SU-DHL-6 (cell line): ENCODE measurements around the gene MYLK3.

Source experiments
- H2AFZ ChIP-seq: fragments of 200-600 bp; sonication (generic); 2 replicates; pipeline ENCODE4 v1.6.1; 2014; ENCODE audit warnings: low read depth, mild to moderate bottlenecking, moderate library complexity, mixed read lengths, antibody characterized with exemption, low read length; ENCODE audit not compliant: severe bottlenecking
- H3F3A ChIP-seq: fragments of 200-600 bp; shearing (Covaris generic); 2 replicates; pipeline ENCODE4 v1.6.0; 2016; ENCODE audit warnings: antibody characterized with exemption, mild to moderate bottlenecking; ENCODE audit not compliant: insufficient read depth
- H3K27ac ChIP-seq: fragments of 200-600 bp; sonication (generic); 2 replicates; pipeline ENCODE4 v1.5.1; 2016; ENCODE audit warnings: low read depth, mild to moderate bottlenecking, low read length, moderate library complexity, mixed read lengths
- H3K27me3 ChIP-seq: fragments of 200-600 bp; sonication (generic), shearing (Covaris generic); 2 replicates; pipeline ENCODE4 v1.6.0; 2014; ENCODE audit warnings: mild to moderate bottlenecking, low read length
- H3K36me3 ChIP-seq: fragments of 200-600 bp; sonication (generic); 2 replicates; pipeline ENCODE4 v1.6.1; 2014; ENCODE audit warnings: mild to moderate bottlenecking, low read length, mixed read lengths
- H3K4me2 ChIP-seq: fragments of 300-600, 200-600 bp; shearing (Covaris generic), sonication (generic); 2 replicates; pipeline ENCODE4 v1.6.0; 2014; ENCODE audit warnings: low read length, low read depth, mild to moderate bottlenecking; ENCODE audit not compliant: poor library complexity, severe bottlenecking
- H3K4me3 ChIP-seq: fragments of 200-600 bp; sonication (generic); 2 replicates; pipeline ENCODE4 v1.5.1; 2014; ENCODE audit warnings: antibody characterized with exemption, low read length, mild to moderate bottlenecking, mixed read lengths; ENCODE audit not compliant: insufficient read depth, poor library complexity, severe bottlenecking
- H3K79me2 ChIP-seq: fragments of 200-600 bp; sonication (generic); 2 replicates; pipeline ENCODE4 v1.6.1; 2014; ENCODE audit warnings: mild to moderate bottlenecking, low read length, moderate library complexity; ENCODE audit not compliant: insufficient read depth
- H3K9ac ChIP-seq: fragments of 200-600 bp; sonication (generic); 2 replicates; pipeline ENCODE4 v1.7.0; 2014; ENCODE audit warnings: mild to moderate bottlenecking, low read length
- H3K9me2 ChIP-seq: fragments of 200-600 bp; sonication (generic); replicated peaks from 2 replicates; pipeline ENCODE4 v1.6.1; 2014; ENCODE audit warnings: low read length; ENCODE audit not compliant: insufficient read depth
- H3K9me3 ChIP-seq: fragments of 200-600 bp; sonication (generic); 2 replicates; pipeline ENCODE4 v1.6.1; 2014; ENCODE audit warnings: low read length, mixed read lengths; ENCODE audit not compliant: insufficient read depth
- H4K20me1 ChIP-seq: fragments of 200-600 bp; sonication (generic); 2 replicates; pipeline ENCODE4 v1.6.1; 2014; ENCODE audit warnings: low read depth, mild to moderate bottlenecking, antibody characterized with exemption, low read length, moderate library complexity, mixed read lengths
- EZH2phosphoT487 ChIP-seq: fragments of 200-600 bp; sonication (generic), shearing (Covaris generic); conservative IDR thresholded peaks from 2 replicates; pipeline ENCODE4 v1.6.1; 2018; ENCODE audit warnings: mild to moderate bottlenecking, antibody characterized with exemption, low read length, moderate library complexity, mixed read lengths
- TF ChIP-seq, protein P1 (sequence below): fragments of 200-600 bp; sonication (generic); IDR thresholded peaks from one replicate; pipeline ENCODE4 v1.5.1; 2017; ENCODE audit warnings: antibody characterized with exemption, mild to moderate bottlenecking, low read length, moderate library complexity; ENCODE audit not compliant: insufficient read depth, poor library complexity, severe bottlenecking

Gene MYLK3

DNA sequence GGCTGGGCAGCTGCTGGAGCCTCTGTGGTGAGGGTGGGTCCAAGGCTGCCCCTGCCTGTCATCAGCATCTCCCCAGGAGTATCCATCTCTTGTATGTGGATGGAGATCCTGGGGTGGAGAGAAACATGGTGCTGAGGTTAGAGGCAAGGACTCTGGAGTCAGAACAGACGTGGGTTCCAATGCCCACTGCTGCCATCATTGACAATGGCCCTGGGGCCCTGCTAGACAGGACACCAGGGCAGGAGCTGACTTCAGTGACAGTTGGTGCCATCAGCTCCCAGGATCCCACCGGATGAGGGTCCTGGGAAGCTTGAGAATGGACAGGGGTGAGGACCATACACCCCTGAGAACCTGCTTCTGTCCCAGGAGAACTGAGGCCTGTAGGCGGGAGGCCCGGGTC is 15.6 kb downstream of the MYLK3 start:
- Histone ChIP-seq H3K4me3 (no peak overlapping the region), H3K9ac (no peak overlapping the region), H2AFZ (no peak overlapping the region), H4K20me1 (no peaks in the 10 kb centered on the region), H3K27me3 (no peaks in the 10 kb centered on the region), H3K36me3 (no peaks in the 10 kb centered on the region), H3K9me2 (no peaks in the 10 kb centered on the region), H3K9me3 (no peaks in the 10 kb centered on the region), H3K4me2 (no peak overlapping the region), H3F3A (no peaks in the 10 kb centered on the region), H3K27ac (no peak overlapping the region), H3K79me2 (no peaks in the 10 kb centered on the region)
- TF ChIP-seq, protein P1, sequence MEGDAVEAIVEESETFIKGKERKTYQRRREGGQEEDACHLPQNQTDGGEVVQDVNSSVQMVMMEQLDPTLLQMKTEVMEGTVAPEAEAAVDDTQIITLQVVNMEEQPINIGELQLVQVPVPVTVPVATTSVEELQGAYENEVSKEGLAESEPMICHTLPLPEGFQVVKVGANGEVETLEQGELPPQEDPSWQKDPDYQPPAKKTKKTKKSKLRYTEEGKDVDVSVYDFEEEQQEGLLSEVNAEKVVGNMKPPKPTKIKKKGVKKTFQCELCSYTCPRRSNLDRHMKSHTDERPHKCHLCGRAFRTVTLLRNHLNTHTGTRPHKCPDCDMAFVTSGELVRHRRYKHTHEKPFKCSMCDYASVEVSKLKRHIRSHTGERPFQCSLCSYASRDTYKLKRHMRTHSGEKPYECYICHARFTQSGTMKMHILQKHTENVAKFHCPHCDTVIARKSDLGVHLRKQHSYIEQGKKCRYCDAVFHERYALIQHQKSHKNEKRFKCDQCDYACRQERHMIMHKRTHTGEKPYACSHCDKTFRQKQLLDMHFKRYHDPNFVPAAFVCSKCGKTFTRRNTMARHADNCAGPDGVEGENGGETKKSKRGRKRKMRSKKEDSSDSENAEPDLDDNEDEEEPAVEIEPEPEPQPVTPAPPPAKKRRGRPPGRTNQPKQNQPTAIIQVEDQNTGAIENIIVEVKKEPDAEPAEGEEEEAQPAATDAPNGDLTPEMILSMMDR, result no peak
- TF ChIP-seq EZH2phosphoT487, result no peak

DNA sequence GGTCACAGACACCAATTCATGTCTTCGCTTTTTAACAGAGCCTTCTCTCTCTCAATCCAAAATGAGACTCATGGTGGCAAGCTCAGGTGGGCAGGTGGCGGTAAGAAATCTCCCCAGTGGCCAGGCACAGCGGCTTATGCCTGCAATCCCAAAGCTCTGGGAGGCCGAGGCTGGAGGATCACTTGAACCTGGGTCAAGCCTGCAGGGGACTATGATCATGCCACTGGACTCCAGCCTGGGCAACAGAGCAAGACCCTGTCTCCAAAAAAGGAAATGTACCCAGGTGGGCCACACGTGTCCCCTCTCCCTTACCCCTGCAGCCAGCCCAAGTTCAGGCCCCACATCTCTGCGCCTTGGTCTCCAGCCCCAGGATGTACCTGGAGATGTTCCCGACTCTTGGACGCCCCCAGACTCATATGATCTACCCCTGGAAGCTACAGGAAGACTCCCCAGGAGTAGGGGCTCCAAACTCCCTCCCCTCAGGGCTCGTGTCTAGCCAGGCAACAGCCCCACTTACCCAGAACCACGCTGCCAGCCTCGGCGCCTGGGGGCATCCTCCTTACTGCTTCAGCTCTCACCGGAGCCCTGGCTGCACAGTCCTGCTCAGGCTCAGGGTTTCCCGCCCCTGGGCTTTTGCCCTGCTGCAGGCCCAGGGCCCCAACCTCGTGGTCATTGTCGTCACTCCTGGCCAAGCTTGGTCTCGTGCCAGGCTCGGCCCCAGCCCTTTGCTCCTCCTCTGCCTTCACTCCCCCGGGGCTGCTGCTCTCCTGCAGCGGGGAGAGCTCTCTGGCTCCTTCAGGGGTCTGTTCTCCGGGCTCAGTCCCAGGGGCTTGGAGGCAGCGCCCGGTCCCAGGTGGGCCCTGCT is 16.2 kb downstream of the MYLK3 start:
- Histone ChIP-seq H4K20me1 (no peaks in the 10 kb centered on the region), H3K4me3 (no peak overlapping the region), H3K9ac (no peak overlapping the region), H3K9me2 (no peaks in the 10 kb centered on the region), H3K27me3 (no peaks in the 10 kb centered on the region), H3F3A (no peaks in the 10 kb centered on the region), H3K4me2 (no peak overlapping the region), H3K9me3 (no peaks in the 10 kb centered on the region), H3K27ac (no peak overlapping the region), H2AFZ (no peak overlapping the region), H3K36me3 (no peaks in the 10 kb centered on the region), H3K79me2 (no peaks in the 10 kb centered on the region)
- TF ChIP-seq, protein P1, result no peak
- TF ChIP-seq EZH2phosphoT487, result no peak

DNA sequence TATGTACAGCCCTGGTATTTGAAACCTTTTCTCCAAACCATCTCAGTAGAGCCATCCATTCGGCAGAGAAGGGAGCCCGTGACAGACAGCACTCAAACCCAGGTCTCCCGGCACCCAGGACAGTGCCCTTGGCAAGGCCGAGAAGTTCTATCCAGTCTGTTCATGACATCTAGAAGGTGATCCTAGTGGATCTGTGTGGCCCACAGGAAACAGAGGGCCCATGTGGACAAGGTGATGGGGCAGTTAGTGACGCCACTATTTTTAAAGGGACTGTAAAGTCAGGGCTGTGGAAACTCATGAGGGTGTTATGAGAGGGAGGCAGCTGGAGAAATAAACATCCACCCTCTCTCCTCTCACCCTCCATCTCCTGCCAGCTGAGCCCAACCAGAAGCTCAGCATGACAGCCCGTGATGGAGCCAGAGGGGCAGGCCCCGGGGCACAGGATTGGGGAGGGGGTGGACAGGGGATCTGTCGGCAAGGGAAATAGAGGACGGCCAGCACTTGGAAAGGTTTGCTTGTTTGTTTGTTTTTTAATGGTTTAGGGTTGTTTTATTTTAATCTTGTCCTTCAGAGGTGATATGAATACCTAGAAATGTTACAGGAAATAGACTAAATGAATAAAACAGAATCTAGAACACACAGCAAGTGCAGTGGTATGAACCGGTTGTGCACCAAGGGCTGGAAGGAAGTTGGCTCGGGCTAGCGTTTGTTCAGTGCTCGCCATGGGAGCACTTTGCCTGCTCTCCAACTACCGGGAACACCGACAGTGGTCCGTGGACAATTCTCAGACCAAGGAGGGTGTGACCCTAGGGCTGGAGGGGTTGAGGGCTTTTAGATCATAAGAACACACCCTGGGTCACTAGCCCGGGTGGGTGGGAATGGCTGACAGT is 17.1 kb downstream of the MYLK3 start:
- no peak overlapping the region for H3K27ac ChIP-seq
- no peaks in the 10 kb centered on the region for H4K20me1 ChIP-seq
- no peak overlapping the region for H3K9ac ChIP-seq
- H3F3A ChIP-seq, result no peaks in the 10 kb centered on the region
- H3K4me3 ChIP-seq, result no peak overlapping the region
- no peaks in the 10 kb centered on the region for H3K79me2 ChIP-seq
- H3K4me2 ChIP-seq, result no peak overlapping the region
- H3K9me2 ChIP-seq, result no peaks in the 10 kb centered on the region
- TF ChIP-seq, protein P1, result no peak
- TF ChIP-seq EZH2phosphoT487, result no peak
- 0 out of 2 replicates have a peak, but pooled peaks cover 2% of the 10 kb centered on the region for H3K9me3 ChIP-seq
- no peaks in the 10 kb centered on the region for H3K27me3 ChIP-seq
- no peaks in the 10 kb centered on the region for H3K36me3 ChIP-seq
- H2AFZ ChIP-seq, result no peak overlapping the region
